Mesendoderm (in vitro differentiated cells): Measurements from ENCODE around the gene RPL7L1.
"Not testable (repeated sequence)": the region's sequence is repeated elsewhere in the genome, so short reads cannot be mapped to it uniquely, and the experiment has no call there.

Source experiments
- DNase-seq: peaks from one replicate; pipeline ENCODE4 v3.0.0; 2013
- H2AK5ac ChIP-seq: 2 replicates; pipeline ENCODE4 v1.6.1; 2013; ENCODE audit warnings: low read length, inconsistent platforms
- H2BK120ac ChIP-seq: 2 replicates; pipeline ENCODE4 v1.6.1; 2013; ENCODE audit warnings: low read depth, mild to moderate bottlenecking, low read length, moderate library complexity, mixed read lengths
- H2BK15ac ChIP-seq: replicated peaks from 2 replicates; pipeline ENCODE4 v1.6.1; 2013; ENCODE audit warnings: low read depth, mild to moderate bottlenecking, moderate library complexity
- H2BK5ac ChIP-seq: 2 replicates; pipeline ENCODE4 v1.6.1; 2013; ENCODE audit warnings: low read length, inconsistent platforms
- H3K18ac ChIP-seq: 2 replicates; pipeline ENCODE4 v1.6.1; 2013; ENCODE audit warnings: mild to moderate bottlenecking, low read length, mixed read lengths
- H3K23ac ChIP-seq: one replicate; pipeline ENCODE4 v1.6.1; 2013; ENCODE audit warnings: low read length
- H3K27ac ChIP-seq: 2 replicates; pipeline ENCODE4 v1.5.1; 2013; ENCODE audit warnings: low read depth, mild to moderate bottlenecking, inconsistent platforms, low read length, moderate library complexity
- H3K27me3 ChIP-seq: 2 replicates; pipeline ENCODE4 v1.6.1; 2013; ENCODE audit warnings: low read length, control low read depth, mild to moderate bottlenecking, inconsistent platforms; ENCODE audit not compliant: insufficient read depth, poor library complexity
- H3K36me3 ChIP-seq: 2 replicates; pipeline ENCODE4 v1.6.1; 2013; ENCODE audit warnings: low read length, inconsistent platforms; ENCODE audit not compliant: control insufficient read depth, insufficient read depth
- H3K4ac ChIP-seq: one replicate; pipeline ENCODE4 v1.6.1; 2013; ENCODE audit warnings: low read depth, mild to moderate bottlenecking, low read length, moderate library complexity
- H3K4me1 ChIP-seq: 2 replicates; pipeline ENCODE4 v1.6.1; 2013; ENCODE audit warnings: low read depth, low read length, inconsistent platforms; ENCODE audit not compliant: control insufficient read depth
- H3K4me2 ChIP-seq: 2 replicates; pipeline ENCODE4 v1.6.1; 2013; ENCODE audit warnings: low read length
- H3K4me3 ChIP-seq: 2 replicates; pipeline ENCODE4 v1.5.1; 2013; ENCODE audit warnings: mild to moderate bottlenecking, low read length
- H3K56ac ChIP-seq: one replicate; pipeline ENCODE4 v1.6.1; 2013; ENCODE audit warnings: low read length
- H3K79me1 ChIP-seq: 2 replicates; pipeline ENCODE4 v1.6.1; 2013; ENCODE audit warnings: low read length, inconsistent platforms
- H3K79me2 ChIP-seq: 2 replicates; pipeline ENCODE4 v1.6.1; 2013; ENCODE audit warnings: mild to moderate bottlenecking, low read length; ENCODE audit not compliant: control insufficient read depth, insufficient read depth
- H3K9ac ChIP-seq: 2 replicates; pipeline ENCODE4 v1.6.1; 2013; ENCODE audit warnings: low read length, inconsistent platforms
- H4K5ac ChIP-seq: one replicate; pipeline ENCODE4 v1.6.1; 2013; ENCODE audit warnings: low read length
- H4K8ac ChIP-seq: one replicate; pipeline ENCODE4 v1.6.1; 2013; ENCODE audit warnings: low read depth, mild to moderate bottlenecking, control low read depth, low read length, moderate library complexity
- WGBS: extraction: QIAGEN DNeasy Blood & Tissue Kit; methylation state at CpG from one replicate; pipeline ENCODE4 v1.1.7; 2013; ENCODE audit warnings: low lambda C conversion rate, missing lambda C conversion rate; ENCODE audit not compliant: insufficient coverage; ENCODE audit errors: extremely low coverage; 5-methylcytosine and 5-hydroxymethylcytosine counted together

RPL7L1 gene

DNA sequence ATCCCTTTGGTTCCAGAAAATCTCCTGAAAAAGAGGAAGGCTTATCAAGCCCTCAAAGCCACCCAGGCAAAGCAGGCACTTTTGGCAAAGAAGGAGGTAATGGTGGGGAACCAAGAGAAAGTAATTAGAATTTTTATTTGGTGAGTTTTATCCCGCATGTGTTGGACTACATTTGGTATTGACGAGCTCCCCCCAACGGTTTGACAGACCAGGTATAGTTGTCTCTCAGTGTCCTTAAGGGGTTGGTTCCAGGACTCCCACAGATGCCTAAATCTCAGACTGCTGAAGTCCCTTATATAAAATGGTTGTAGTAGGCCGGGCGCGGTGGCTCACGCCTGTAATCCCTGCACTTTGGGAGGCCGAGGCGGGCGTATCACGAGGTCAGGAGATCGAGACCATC, 1.5 kb downstream of the RPL7L1 start:
- not testable (repeated sequence) for H2BK15ac ChIP-seq, H3K18ac ChIP-seq, H2AK5ac ChIP-seq, H2BK5ac ChIP-seq, H4K5ac ChIP-seq, H4K8ac ChIP-seq, H3K27ac ChIP-seq, H2BK120ac ChIP-seq, H3K23ac ChIP-seq, H3K79me1 ChIP-seq, H3K27me3 ChIP-seq, H3K4me1 ChIP-seq, DNase-seq
- no CpG with 5 or more reads among the region's 12 CpGs for WGBS
- H3K9ac ChIP-seq = peak overlapping the region; percentile 95
- peaks cover 20% of the 10 kb centered on the region for H3K79me2 ChIP-seq
- H3K4ac ChIP-seq = peak overlapping the region; percentile 23
- peak overlapping the region; percentile 32 for H3K56ac ChIP-seq
- peak overlapping the region; percentile 10 for H3K4me3 ChIP-seq
- H3K36me3 ChIP-seq = peaks cover 14% of the 10 kb centered on the region
- H3K4me2 ChIP-seq = peak overlapping the region; percentile 29

DNA sequence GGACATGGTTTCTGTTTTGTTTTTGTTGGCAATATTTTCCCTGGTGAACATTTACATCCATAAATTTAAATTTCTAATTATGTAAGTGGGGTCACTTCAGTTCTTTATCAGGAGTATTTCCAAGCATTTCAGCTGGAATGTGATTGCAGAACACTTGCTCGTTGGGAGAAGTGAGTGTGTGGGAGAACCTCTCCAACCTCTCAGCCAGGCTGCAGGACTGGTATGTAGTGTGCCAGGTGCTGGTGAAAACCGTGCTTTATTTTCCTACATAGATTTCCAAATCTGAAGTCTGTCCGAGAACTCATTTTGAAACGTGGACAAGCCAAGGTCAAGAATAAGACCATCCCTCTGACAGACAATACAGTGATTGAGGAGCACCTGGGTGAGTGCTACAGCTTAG, 6.3 kb downstream of the RPL7L1 start:
- H3K27ac ChIP-seq = no peak overlapping the region
- H2BK15ac ChIP-seq = no peak overlapping the region
- H2AK5ac ChIP-seq = no peak overlapping the region
- H3K9ac ChIP-seq = no peak overlapping the region
- peaks cover 5% of the 10 kb centered on the region for H3K79me1 ChIP-seq
- peaks cover 16% of the 10 kb centered on the region for H3K36me3 ChIP-seq
- H2BK120ac ChIP-seq = no peak overlapping the region
- H4K5ac ChIP-seq = no peak overlapping the region
- H3K27me3 ChIP-seq = no peaks in the 10 kb centered on the region
- WGBS = no CpG with 5 or more reads among the region's 4 CpGs
- no peak overlapping the region for H3K4ac ChIP-seq
- H3K18ac ChIP-seq = no peak overlapping the region
- no peak overlapping the region for H3K56ac ChIP-seq
- H3K4me3 ChIP-seq = no peak overlapping the region
- no peak overlapping the region for H4K8ac ChIP-seq
- no peak overlapping the region for H2BK5ac ChIP-seq
- H3K4me1 ChIP-seq = no peaks in the 10 kb centered on the region
- no peak overlapping the region for H3K4me2 ChIP-seq
- peaks cover 11% of the 10 kb centered on the region for H3K79me2 ChIP-seq
- no peak for DNase-seq
- H3K23ac ChIP-seq = no peak overlapping the region

DNA sequence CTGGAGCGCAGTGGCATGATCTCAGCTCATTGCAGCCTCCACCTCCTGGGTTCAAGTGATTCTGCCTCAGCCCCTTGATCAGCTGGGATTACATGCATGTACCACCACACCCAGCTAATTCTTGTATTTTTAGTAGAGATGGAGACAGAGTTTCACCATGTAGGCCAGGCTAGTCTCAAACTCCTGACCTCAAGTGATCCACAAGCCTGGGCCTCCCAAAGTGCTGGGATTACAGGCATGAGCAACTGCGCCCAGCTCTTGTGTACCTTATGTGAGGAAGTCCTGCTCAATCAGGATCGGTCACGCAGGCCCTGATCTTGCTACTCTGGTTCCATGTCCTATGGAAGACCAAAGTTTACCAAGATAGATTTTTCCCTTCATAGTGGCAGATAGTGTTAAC, 8.8 kb downstream of the RPL7L1 start:
- not testable (repeated sequence) for H3K4ac ChIP-seq, DNase-seq, H4K5ac ChIP-seq, H3K4me3 ChIP-seq, H3K27me3 ChIP-seq, H4K8ac ChIP-seq, H3K9ac ChIP-seq, H3K4me2 ChIP-seq, H3K18ac ChIP-seq, H2BK120ac ChIP-seq, H3K79me2 ChIP-seq, H2BK5ac ChIP-seq, H3K79me1 ChIP-seq, H3K4me1 ChIP-seq, H2AK5ac ChIP-seq, H3K56ac ChIP-seq, H2BK15ac ChIP-seq, H3K23ac ChIP-seq, H3K27ac ChIP-seq
- H3K36me3 ChIP-seq = peaks cover 16% of the 10 kb centered on the region
- no CpG with 5 or more reads among the region's 4 CpGs for WGBS

DNA sequence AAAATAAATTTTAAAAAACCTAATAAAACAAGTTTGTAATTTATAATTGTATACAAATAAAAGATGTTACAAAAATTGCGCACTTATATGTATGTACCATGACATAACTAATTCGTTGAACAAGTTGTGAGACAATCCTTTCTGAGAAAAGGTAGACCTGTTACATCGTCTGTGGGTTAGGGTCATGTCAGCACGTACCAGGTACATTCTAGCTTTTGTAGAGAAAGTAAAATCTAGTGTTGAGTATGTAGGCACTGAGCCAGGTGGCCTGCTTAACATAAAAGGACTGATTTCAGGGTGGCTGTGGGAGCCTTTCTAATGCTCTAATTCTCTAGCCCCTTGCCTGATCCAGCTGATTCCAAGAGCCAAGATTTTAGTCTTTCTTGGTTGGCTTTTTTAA, 10.4 kb downstream of the RPL7L1 start:
- Histone ChIP-seq H3K9ac (peak overlapping the region; percentile 74), H3K79me1 (no peaks in the 10 kb centered on the region), H3K23ac (no peak overlapping the region), H2AK5ac (no peak overlapping the region), H3K27ac (no peak overlapping the region), H3K27me3 (no peaks in the 10 kb centered on the region), H2BK120ac (no peak overlapping the region), H3K4me2 (peak overlapping the region; percentile 2), H3K18ac (no peak overlapping the region), H4K5ac (no peak overlapping the region), H3K4me1 (no peaks in the 10 kb centered on the region), H4K8ac (no peak overlapping the region), H2BK5ac (no peak overlapping the region), H2BK15ac (no peak overlapping the region), H3K79me2 (no peaks in the 10 kb centered on the region), H3K56ac (peak overlapping the region; percentile 93), H3K4ac (no peak overlapping the region), H3K4me3 (peak overlapping the region; percentile 31), H3K36me3 (peaks cover 4% of the 10 kb centered on the region)
- no peak for DNase-seq
- no CpG with 5 or more reads among the region's 4 CpGs for WGBS

DNA sequence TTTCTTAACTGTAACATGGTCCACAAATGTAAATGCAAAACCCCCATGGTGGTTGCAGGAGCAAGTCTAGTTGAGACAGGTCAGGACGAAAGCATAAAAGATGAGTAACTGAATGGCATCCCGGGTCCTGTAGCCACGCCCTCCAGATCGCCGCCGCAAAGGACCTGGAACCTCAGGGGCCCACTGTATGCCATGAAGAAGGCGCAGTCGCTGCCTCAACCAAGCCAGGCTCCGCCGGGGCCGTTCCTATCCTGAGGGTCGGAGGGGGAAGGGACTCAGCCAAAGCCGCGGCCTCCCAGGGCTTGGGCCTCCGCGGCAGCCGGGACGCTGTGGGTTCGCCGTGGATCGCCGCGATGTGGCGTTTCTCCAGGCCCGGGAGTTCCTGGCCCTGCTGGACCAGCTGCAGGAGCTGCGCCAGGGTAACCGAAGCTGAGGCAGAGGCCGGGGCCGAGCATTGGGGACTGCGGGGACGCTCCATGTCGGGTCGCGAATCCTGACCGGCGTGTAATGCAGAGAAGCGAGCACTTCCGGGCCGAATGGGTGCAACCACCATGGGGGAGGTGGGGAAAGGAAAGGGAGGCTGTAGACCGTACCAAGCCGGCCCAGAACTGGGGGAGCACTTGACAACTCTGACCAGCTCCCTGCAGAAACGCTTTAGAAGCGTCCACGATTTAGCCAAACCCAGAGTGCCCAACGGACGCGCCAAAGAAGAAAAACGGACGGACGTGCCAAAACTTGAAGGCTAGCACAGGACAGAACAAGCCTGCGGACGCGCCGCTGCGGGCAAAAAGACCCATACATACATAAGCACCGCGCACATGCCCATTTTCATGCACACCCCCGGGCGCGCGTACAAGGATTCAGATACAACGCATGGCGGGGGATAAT, 11.1 kb downstream of the RPL7L1 start:
- peaks cover 4% of the 10 kb centered on the region for H3K36me3 ChIP-seq
- peak overlapping the region; percentile 86 for H3K18ac ChIP-seq
- peak overlapping the region; percentile 51 for H2BK120ac ChIP-seq
- H2BK15ac ChIP-seq = no peak overlapping the region
- no peak overlapping the region for H2AK5ac ChIP-seq
- H3K27ac ChIP-seq = peak overlapping the region; percentile 98
- peak overlapping the region; percentile 74 for H3K9ac ChIP-seq
- H4K8ac ChIP-seq = peak overlapping the region; percentile 96
- WGBS = no CpG with 5 or more reads among the region's 63 CpGs
- H3K27me3 ChIP-seq = no peaks in the 10 kb centered on the region
- peak overlapping the region; percentile 66 for H3K4me3 ChIP-seq
- peak overlapping the region; percentile 82 for H3K4ac ChIP-seq
- H3K79me1 ChIP-seq = no peaks in the 10 kb centered on the region
- H3K56ac ChIP-seq = peak overlapping the region; percentile 93
- H3K23ac ChIP-seq = no peak overlapping the region
- H3K4me1 ChIP-seq = no peaks in the 10 kb centered on the region
- no peak overlapping the region for H4K5ac ChIP-seq
- peak; percentile 99 for DNase-seq
- H2BK5ac ChIP-seq = peak overlapping the region; percentile 14
- peak overlapping the region; percentile 50 for H3K4me2 ChIP-seq
- H3K79me2 ChIP-seq = no peaks in the 10 kb centered on the region
